CD4-positive, alpha-beta T cell (primary cell): ENCODE measurements around the gene SLMAP. TPM values are rescaled to one million over a fixed set of nuclear protein-coding genes. Genes with fewer than 3 reads are reported as not detected.

Source experiments
- ATAC-seq: fragments of 200-7000 bp; cut with Tn5 transposase; one replicate; pipeline ENCODE4 v1.10.0; 2022; ENCODE audit warnings: mild to moderate bottlenecking; ENCODE audit not compliant: poor library complexity
- CTCF ChIA-PET: fragments of 350-600 bp; sonication (Branson Sonifier 250); formaldehyde crosslinking; loops from one replicate; lab custom pipeline; 2021; ENCODE audit warnings: antibody characterized with exemption, inconsistent platforms; lab: Charles Lee
- POLR2A ChIA-PET: fragments of 350-600 bp; sonication (Branson Sonifier 250); formaldehyde crosslinking; loops from one replicate; lab custom pipeline; 2021; ENCODE audit warnings: antibody characterized with exemption, inconsistent platforms; lab: Charles Lee
- DNase-seq, 14 experiments: peaks; one replicate each; pipeline ENCODE4 v3.0.0-alpha.2; 2013 to 2020; ENCODE audit warnings: mixed read lengths in 2 of 14
- H3K27ac ChIP-seq, 2 donors: one replicate each; pipeline versions ENCODE4 v1.5.1 to v1.7.0; 2013; ENCODE audit warnings: low read length in 2 of 2, low read depth in 1 of 2, mild to moderate bottlenecking in 1 of 2
- H3K27me3 ChIP-seq, 2 experiments: 1 replicate in 1 of 2; 2 replicates in 1 of 2; pipeline versions ENCODE4 v1.6.1 to v1.7.0; 2013; ENCODE audit warnings: low read length in 2 of 2, control low read depth in 1 of 2, mild to moderate bottlenecking in 1 of 2, moderate library complexity in 1 of 2; ENCODE audit not compliant: insufficient read depth in 2 of 2, control insufficient read depth in 1 of 2
- H3K36me3 ChIP-seq: one replicate; pipeline ENCODE4 v1.6.1; 2013; ENCODE audit warnings: low read length, control low read depth; ENCODE audit not compliant: insufficient read depth
- H3K4me1 ChIP-seq: one replicate; pipeline ENCODE4 v1.6.1; 2013; ENCODE audit warnings: low read length, control low read depth; ENCODE audit not compliant: insufficient read depth
- H3K4me3 ChIP-seq: one replicate; pipeline ENCODE4 v1.5.1; 2013; ENCODE audit warnings: mild to moderate bottlenecking, low read length, moderate library complexity
- H3K9me3 ChIP-seq, 2 experiments: 1 replicate in 1 of 2; 2 replicates in 1 of 2; pipeline versions ENCODE4 v1.6.1 to v1.7.0; 2013; ENCODE audit warnings: low read length in 2 of 2, mild to moderate bottlenecking in 2 of 2, control low read depth in 1 of 2, moderate library complexity in 1 of 2; ENCODE audit not compliant: control insufficient read depth in 1 of 2, insufficient read depth in 1 of 2
- H3K27ac Mint-ChIP-seq: one replicate; pipeline ENCODE4 v1.8.0; 2020; ENCODE audit warnings: mixed read lengths
- H3K27me3 Mint-ChIP-seq: one replicate; pipeline ENCODE4 v1.8.0; 2021; ENCODE audit warnings: mixed read lengths
- H3K36me3 Mint-ChIP-seq: one replicate; pipeline ENCODE4 v1.8.0; 2021; ENCODE audit warnings: low read depth, mixed read lengths
- H3K4me1 Mint-ChIP-seq: one replicate; pipeline ENCODE4 v1.8.0; 2021; ENCODE audit warnings: low read depth, mixed read lengths
- H3K4me3 Mint-ChIP-seq: one replicate; pipeline ENCODE4 v1.8.0; 2020; ENCODE audit warnings: mild to moderate bottlenecking, mixed read lengths
- H3K9me3 Mint-ChIP-seq: one replicate; pipeline ENCODE4 v1.8.0; 2020; ENCODE audit warnings: mixed read lengths
- CTCF ChIP-seq: fragments of 200-600 bp; IDR thresholded peaks from one replicate; pipeline ENCODE4 v1.8.0; 2022; ENCODE audit warnings: antibody characterized with exemption, mild to moderate bottlenecking
- intact Hi-C, 2 experiments: fragments of 100-400 bp; cut with DNase I in 1 of 2; cut with micrococcal nuclease in 1 of 2; formaldehyde crosslinking; loops; one replicate each; pipeline versions ENCODE4 v1.15.1 to v1.9.0; 2023 to 2025; cut with DNase I, micrococcal nuclease
- total RNA-seq, 174 experiments: library from RNA in 2 of 174; stranded (reverse) in 2 of 174; gene quantifications; one replicate each; pipeline ENCODE4 v1.2.3 and lab custom pipeline; 2021 to 2026

SLMAP gene
- total RNA-seq, 2 experiments from 2014 or later: 51.3 to 52.2 TPM

- ATAC-seq (no peak), DNase-seq (no peak)
- ChIA-PET CTCF (no interaction called here), POLR2A (interaction anchor here (1.1 kb wide), 1 partner anchor 28 kb away, joined by 4 read pairs; no protein-coding TSS in a partner anchor)
- H3K9me3 Mint-ChIP-seq: no peaks in the 10 kb centered on the region
- H3K36me3 Mint-ChIP-seq: no peaks in the 10 kb centered on the region
- Histone ChIP-seq H3K4me1 (no peaks in the 10 kb centered on the region), H3K9me3 (no peaks in the 10 kb centered on the region), H3K4me3 (no peak overlapping the region), H3K27me3 (no peaks in the 10 kb centered on the region), H3K27ac (no peak overlapping the region), H3K36me3 (no peaks in the 10 kb centered on the region)
- H3K4me3 Mint-ChIP-seq: no peak overlapping the region
- no peaks in the 10 kb centered on the region for H3K27me3 Mint-ChIP-seq
- H3K27ac Mint-ChIP-seq: no peak overlapping the region
- TF ChIP-seq CTCF: no peak
- intact Hi-C loops: no loop called here
- no peaks in the 10 kb centered on the region for H3K4me1 Mint-ChIP-seq
Observed at GRCh38 chr3:57733790-57734189, 22.3 kb upstream of the SLMAP start.

- Mint-ChIP-seq H3K9me3 (no peaks in the 10 kb centered on the region), H3K4me1 (no peaks in the 10 kb centered on the region), H3K27me3 (no peaks in the 10 kb centered on the region), H3K36me3 (no peaks in the 10 kb centered on the region), H3K4me3 (no peak overlapping the region), H3K27ac (no peak overlapping the region)
- no peaks in the 10 kb centered on the region for H3K4me1 ChIP-seq
- no peak overlapping the region for H3K27ac ChIP-seq
- no peak overlapping the region for H3K4me3 ChIP-seq
- DNase-seq: no peak
- H3K36me3 ChIP-seq: no peaks in the 10 kb centered on the region
- no peaks in the 10 kb centered on the region for H3K27me3 ChIP-seq
- H3K9me3 ChIP-seq: no peaks in the 10 kb centered on the region
- CTCF ChIA-PET: no interaction called here
- no peak for ATAC-seq
- intact Hi-C loops: no loop called here
- TF ChIP-seq CTCF: no peak
- POLR2A ChIA-PET: no interaction called here
Observed at GRCh38 chr3:57735405-57735804, 20.7 kb upstream of the SLMAP start.

GRCh38 chr3:57737840-57738239, 18.3 kb upstream of the SLMAP start:
- Histone ChIP-seq H3K4me3 (no peak overlapping the region), H3K27me3 (no peaks in the 10 kb centered on the region), H3K4me1 (no peaks in the 10 kb centered on the region), H3K9me3 (no peaks in the 10 kb centered on the region), H3K36me3 (no peaks in the 10 kb centered on the region), H3K27ac (no peak overlapping the region)
- Mint-ChIP-seq H3K4me1 (no peaks in the 10 kb centered on the region), H3K27me3 (no peaks in the 10 kb centered on the region), H3K9me3 (no peaks in the 10 kb centered on the region), H3K27ac (no peak overlapping the region), H3K36me3 (no peaks in the 10 kb centered on the region), H3K4me3 (no peak overlapping the region)
- intact Hi-C loops: no loop called here
- ATAC-seq (no peak), DNase-seq (no peak)
- no peak for TF ChIP-seq CTCF
- CTCF ChIA-PET: no interaction called here
- POLR2A ChIA-PET: no interaction called here
